Measurements from ENCODE around the gene SSBP2.

The SSBP2 gene

GRCh38 chr5:81590498-81591384, 160.2 kb downstream of the SSBP2 start:
- DNase-seq (ENCODE audit: low read depth): no peak

GRCh38 chr5:81579262-81579924, 171.5 kb downstream of the SSBP2 start:
- no peak for DNase-seq (ENCODE audit: low read depth)

- DNase-seq (ENCODE audit: low read depth): no peak
Measured at GRCh38 chr5:81577091-81577490, 173.8 kb downstream of the SSBP2 start.

- DNase-seq (ENCODE audit: low read depth): no peak
Measured at GRCh38 chr5:81575924-81576323, 175.0 kb downstream of the SSBP2 start.

- no peak for DNase-seq (ENCODE audit: low read depth)
Measured at GRCh38 chr5:81572201-81572600, 178.7 kb downstream of the SSBP2 start.

GRCh38 chr5:81558188-81558587, 192.7 kb downstream of the SSBP2 start:
- no peak for DNase-seq (ENCODE audit: low read depth)

GRCh38 chr5:81556809-81557208, 194.1 kb downstream of the SSBP2 start:
- DNase-seq (ENCODE audit: low read depth): no peak

GRCh38 chr5:81555865-81556264, 195.0 kb downstream of the SSBP2 start:
- no peak for DNase-seq (ENCODE audit: low read depth)

GRCh38 chr5:81554647-81555046, 196.2 kb downstream of the SSBP2 start:
- no peak for DNase-seq (ENCODE audit: low read depth)

- DNase-seq (ENCODE audit: low read depth): no peak
Measured at GRCh38 chr5:81553567-81554212, 197.2 kb downstream of the SSBP2 start.

GRCh38 chr5:81552852-81553566, 197.9 kb downstream of the SSBP2 start:
- no peak for DNase-seq (ENCODE audit: low read depth)

GRCh38 chr5:81549123-81549522, 201.8 kb downstream of the SSBP2 start:
- no peak for DNase-seq (ENCODE audit: low read depth)

- DNase-seq (ENCODE audit: low read depth): no peak
Measured at GRCh38 chr5:81547001-81547400, 203.9 kb downstream of the SSBP2 start.

- DNase-seq (ENCODE audit: low read depth): no peak
Measured at GRCh38 chr5:81545911-81546310, 205.0 kb downstream of the SSBP2 start.

GRCh38 chr5:81544351-81545018, 206.4 kb downstream of the SSBP2 start:
- no peak for DNase-seq (ENCODE audit: low read depth)

GRCh38 chr5:81542242-81542641, 208.7 kb downstream of the SSBP2 start:
- no peak for DNase-seq (ENCODE audit: low read depth)

GRCh38 chr5:81537905-81538547, 212.9 kb downstream of the SSBP2 start:
- no peak for DNase-seq (ENCODE audit: low read depth)

GRCh38 chr5:81534441-81534840, 216.5 kb downstream of the SSBP2 start:
- DNase-seq (ENCODE audit: low read depth): no peak

- no peak for DNase-seq (ENCODE audit: low read depth)
Measured at GRCh38 chr5:81533629-81534405, 217.1 kb downstream of the SSBP2 start.

- DNase-seq (ENCODE audit: low read depth): no peak
Measured at GRCh38 chr5:81530919-81531318, 220.0 kb downstream of the SSBP2 start.

Measured in activated gamma-delta T cell treated with anti-CD3 and anti-CD28 coated beads, Interleukin-2, amount 50 U/mL, for 16 hours (primary cell).